Erythroblast (primary cell): Measurements from ENCODE around the gene ZKSCAN7.

Experiments used
- GATA1 ChIP-seq: IDR thresholded peaks from 2 replicates; pipeline ENCODE4 v1.6.1; 2011; ENCODE audit warnings: low read depth, mild to moderate bottlenecking, control low read depth, low read length, moderate library complexity
- POLR2A ChIP-seq: IDR thresholded peaks from 2 replicates; pipeline ENCODE4 v1.6.1; 2011; ENCODE audit warnings: mild to moderate bottlenecking, low read length

DNA sequence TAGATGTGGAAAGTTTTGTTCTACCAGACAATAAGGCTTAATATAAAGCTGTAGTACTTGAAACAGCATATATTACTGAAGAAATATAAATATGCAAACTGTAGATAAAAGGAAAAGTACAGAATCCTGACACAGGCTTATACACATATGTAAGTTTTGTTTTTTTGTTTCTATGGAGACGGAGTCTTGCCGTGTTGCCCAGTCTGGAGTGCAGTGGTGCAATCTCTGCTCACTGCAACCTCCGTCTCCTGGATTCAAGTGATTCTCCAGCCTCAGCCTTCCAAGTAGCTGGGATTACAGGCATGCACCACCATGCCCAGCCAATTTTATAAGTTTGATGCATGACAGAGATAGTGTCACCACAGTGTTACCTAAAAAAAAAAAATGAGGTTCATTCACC, 48.4 kb upstream of the ZKSCAN7 start:
- TF ChIP-seq POLR2A (no peak), GATA1 (no peak)
